Endothelial cell of umbilical vein (primary cell): ENCODE data around the gene MYH11. TPM values are rescaled to one million over a fixed set of nuclear protein-coding genes. Genes with fewer than 3 reads are reported as not detected.

Experiments
- BruUV-seq: library from RNA; stranded (reverse); fragments of 400-500 nt; replicated peaks from 2 replicates; lab custom pipeline; 2021; lab: Mats Ljungman, UMichigan
- CTCF ChIA-PET: fragments of 300-600, 350-600 bp; sonication (Branson Sonifier 250); formaldehyde crosslinking; loops from one replicate; lab custom pipeline; 2021; ENCODE audit warnings: antibody characterized with exemption, inconsistent platforms; lab: Charles Lee
- POLR2A ChIA-PET: fragments of 300-600, 350-600 bp; sonication (Branson Sonifier 250); formaldehyde crosslinking; loops from one replicate; lab custom pipeline; 2021; ENCODE audit warnings: antibody characterized with exemption, inconsistent platforms; lab: Charles Lee
- DNase-seq: peaks from one replicate; pipeline ENCODE4 v3.0.0-alpha.2; 2011; ENCODE audit warnings: low read depth, low spot score
- FAIRE-seq: peaks from 2 replicates; lab custom pipeline; 2011; peaks lifted over from hg19 to GRCh38; lab: Jason Lieb, UNC
- H2AFZ ChIP-seq: 2 replicates; pipeline ENCODE4 v1.6.0; 2012; ENCODE audit warnings: low read depth, low read length, control low read depth, inconsistent platforms
- H3K27ac ChIP-seq: 2 replicates; pipeline ENCODE4 v1.5.1; 2011; ENCODE audit warnings: low read depth, mild to moderate bottlenecking, control low read depth, low read length, moderate library complexity; ENCODE audit not compliant: insufficient read depth
- H3K27me3 ChIP-seq, 2 experiments: 2 replicates each; pipeline versions ENCODE4 v1.6.0 to v1.6.1; 2011; ENCODE audit warnings: low read length in 2 of 2, mixed read lengths in 1 of 2; ENCODE audit not compliant: control insufficient read depth in 2 of 2, insufficient read depth in 2 of 2
- H3K36me3 ChIP-seq, 2 experiments: 2 replicates in 1 of 2; 3 replicates in 1 of 2; pipeline ENCODE4 v1.5.1; 2011; ENCODE audit warnings: low read length in 2 of 2, mild to moderate bottlenecking in 1 of 2, moderate library complexity in 1 of 2; ENCODE audit not compliant: control insufficient read depth in 2 of 2, insufficient read depth in 2 of 2; ENCODE audit errors: extremely low read depth in 1 of 2
- H3K4me1 ChIP-seq: 3 replicates; pipeline ENCODE4 v1.5.1; 2011; ENCODE audit warnings: mild to moderate bottlenecking, low read length; ENCODE audit not compliant: control insufficient read depth, insufficient read depth; ENCODE audit errors: extremely low read depth
- H3K4me2 ChIP-seq: 2 replicates; pipeline ENCODE4 v1.6.1; 2011; ENCODE audit warnings: low read length, control low read depth, mixed read lengths; ENCODE audit not compliant: insufficient read depth
- H3K4me3 ChIP-seq, 3 experiments: fragments of 200-600 bp in 1 of 3; sonication (generic), shearing (Covaris generic) in 1 of 3; replicated peaks in 1 of 3; 2 replicates each; pipeline ENCODE4 v1.5.1; 2011 to 2016; ENCODE audit warnings: control low read depth in 3 of 3, low read length in 3 of 3, mild to moderate bottlenecking in 2 of 3, inconsistent platforms in 1 of 3, low read depth in 1 of 3, moderate library complexity in 1 of 3; ENCODE audit not compliant: insufficient read depth in 1 of 3
- H3K79me2 ChIP-seq: 2 replicates; pipeline ENCODE4 v1.6.0; 2012; ENCODE audit warnings: low read length, inconsistent platforms; ENCODE audit not compliant: control insufficient read depth, insufficient read depth
- H3K9ac ChIP-seq: replicated peaks from 2 replicates; pipeline ENCODE3; 2011; ENCODE audit warnings: low read length, control low read depth; ENCODE audit not compliant: insufficient read depth; ENCODE audit errors: extremely low read depth
- H3K9me1 ChIP-seq: replicated peaks from 3 replicates; pipeline ENCODE4 v1.6.0; 2011; ENCODE audit warnings: mild to moderate bottlenecking, low read length; ENCODE audit not compliant: control insufficient read depth, insufficient read depth; ENCODE audit errors: extremely low read depth
- H3K9me3 ChIP-seq: replicated peaks from 2 replicates; pipeline ENCODE4 v1.5.1; 2012; ENCODE audit warnings: low read length, inconsistent platforms; ENCODE audit not compliant: control insufficient read depth, insufficient read depth
- H4K20me1 ChIP-seq: replicated peaks from 2 replicates; pipeline ENCODE3; 2011; ENCODE audit warnings: mild to moderate bottlenecking, low read length; ENCODE audit not compliant: control insufficient read depth, insufficient read depth; ENCODE audit errors: extremely low read depth
- CTCF ChIP-seq, 2 donors: IDR thresholded peaks; 1 replicate in 1 of 2; 2 replicates in 1 of 2; pipeline ENCODE4 v1.5.1; 2011; ENCODE audit warnings: low read length in 2 of 2, mild to moderate bottlenecking in 2 of 2, moderate library complexity in 2 of 2, control low read depth in 1 of 2, inconsistent platforms in 1 of 2, low read depth in 1 of 2; ENCODE audit not compliant: insufficient read depth in 1 of 2; ENCODE audit errors: extremely low read depth in 1 of 2
- EZH2 ChIP-seq: IDR thresholded peaks from 2 replicates; pipeline ENCODE4 v1.6.1; 2012; ENCODE audit warnings: borderline replicate concordance, low read depth, mild to moderate bottlenecking, moderate library complexity, low read length, inconsistent platforms; ENCODE audit not compliant: severe bottlenecking
- FOS ChIP-seq: IDR thresholded peaks from 2 replicates; pipeline ENCODE4 v1.6.1; 2011; ENCODE audit warnings: mild to moderate bottlenecking, low read length, moderate library complexity, borderline replicate concordance; ENCODE audit not compliant: insufficient read depth
- GATA2 ChIP-seq: IDR thresholded peaks from 2 replicates; pipeline ENCODE4 v1.7.0; 2011; ENCODE audit warnings: low read depth, mild to moderate bottlenecking, moderate library complexity, mixed read lengths, low read length; ENCODE audit not compliant: insufficient read length, insufficient read depth
- JUN ChIP-seq: IDR thresholded peaks from 2 replicates; pipeline ENCODE4 v1.6.1; 2011; ENCODE audit warnings: borderline replicate concordance, low read depth; ENCODE audit not compliant: insufficient read length, insufficient read depth
- MAX ChIP-seq: IDR thresholded peaks from 2 replicates; pipeline ENCODE4 v1.6.1; 2011; ENCODE audit not compliant: insufficient read depth, insufficient read length
- MYC ChIP-seq: IDR thresholded peaks from one replicate; pipeline ENCODE4 v1.6.1; 2011; ENCODE audit warnings: mild to moderate bottlenecking, low read depth, low read length
- POLR2A ChIP-seq: IDR thresholded peaks from 2 replicates; pipeline ENCODE4 v1.6.1; 2012; ENCODE audit warnings: low read depth, mild to moderate bottlenecking, control low read depth, low read length
- POLR2AphosphoS5 ChIP-seq: IDR thresholded peaks from 2 replicates; pipeline ENCODE4 v1.6.1; 2012; ENCODE audit warnings: low read depth, mild to moderate bottlenecking, control low read depth, low read length, moderate library complexity; ENCODE audit not compliant: insufficient read depth
- dilution Hi-C: fragments of 300-500 bp; cut with MboI; formaldehyde crosslinking; loops from one replicate; pipeline ENCODE4 v1.15.0; 2019; ENCODE audit warnings: low sequenced_read_pairs; ENCODE audit not compliant: extremely low pct_ligation_motif_present
- intact Hi-C: fragments of 100-400 bp; cut with micrococcal nuclease; formaldehyde crosslinking; loops from one replicate; pipeline ENCODE4 v1.10.0; 2022
- polyA plus RNA-seq, 4 experiments: library from polyadenylated mRNA; depleted of rRNA in 3 of 4; stranded (reverse) in 3 of 4; unstranded in 1 of 4; fragments of >200 nt; gene quantifications; 2 replicates each; pipeline versions ENCODE4 v1.2.1 to v1.2.3, GENCODE V29; 2011 to 2012; ENCODE audit warnings: missing spikeins in 1 of 4
- total RNA-seq: library from RNA; stranded (reverse); gene quantifications from 2 replicates; pipeline ENCODE4 v1.2.3, GENCODE V29; 2021

MYH11 gene
- total and polyA plus RNA-seq, 2 donors (not counting 3 experiments of a cell fraction or from before 2014, with no cell fraction given), result not detected

GRCh38 chr16:15803618-15804017, 53.2 kb downstream of the MYH11 start:
- ChIA-PET CTCF (interaction anchor here (1.4 kb wide), 1 partner anchor 18 kb away, joined by 4 read pairs; no protein-coding TSS in a partner anchor), POLR2A (no interaction called here)
- DNase-seq (no peak), FAIRE-seq (no peak)
- no peak for TF ChIP-seq EZH2
- TF ChIP-seq POLR2AphosphoS5, result no peak
- TF ChIP-seq MAX, result no peak
- TF ChIP-seq JUN, result no peak
- no peak for TF ChIP-seq GATA2
- TF ChIP-seq FOS, result no peak
- TF ChIP-seq MYC, result no peak
- TF ChIP-seq POLR2A, result no peak
- no peak for TF ChIP-seq CTCF (IDR thresholded peaks at IDR 0.05; ENCODE audit: extremely low read depth in 1 of 2, insufficient read depth in 1 of 2, low read depth in 1 of 2, low read length in 2 of 2)
- BruUV-seq, result no TSS peak
- no peaks in the 10 kb centered on the region for H3K36me3 ChIP-seq
- no peak overlapping the region for H3K9ac ChIP-seq
- H3K9me3 ChIP-seq, result no peaks in the 10 kb centered on the region
- no peaks in the 10 kb centered on the region for H4K20me1 ChIP-seq
- H3K27me3 ChIP-seq, result peaks cover 3 to 4% of the 10 kb centered on the region in 2 experiments
- H3K4me3 ChIP-seq, result no peak overlapping the region
- H3K4me2 ChIP-seq, result no peak overlapping the region
- H2AFZ ChIP-seq, result no peak overlapping the region
- H3K9me1 ChIP-seq, result no peaks in the 10 kb centered on the region
- H3K27ac ChIP-seq, result no peak overlapping the region
- dilution Hi-C loops (no loop called here), intact Hi-C loops (no loop called here)
- no peaks in the 10 kb centered on the region for H3K79me2 ChIP-seq
- H3K4me1 ChIP-seq, result no peaks in the 10 kb centered on the region
